HG03442 (cell line): ENCODE data around the gene ABCF2.

Source experiments
- ATAC-seq: cut with Tn5 transposase; IDR thresholded peaks from one replicate; pipeline ENCODE4 v1.9.1; 2021; ENCODE audit warnings: mild to moderate bottlenecking, moderate library complexity; ENCODE audit not compliant: unreplicated experiment

Gene ABCF2

GRCh38 chr7:151226560-151226874 lies 488 bp downstream of the ABCF2 start:
- no peak for ATAC-seq

- ATAC-seq = no peak
Measured at GRCh38 chr7:151225948-151226510, 976 bp downstream of the ABCF2 start.

- ATAC-seq = no peak
Measured at GRCh38 chr7:151223728-151224127, 3.3 kb downstream of the ABCF2 start.

DNA sequence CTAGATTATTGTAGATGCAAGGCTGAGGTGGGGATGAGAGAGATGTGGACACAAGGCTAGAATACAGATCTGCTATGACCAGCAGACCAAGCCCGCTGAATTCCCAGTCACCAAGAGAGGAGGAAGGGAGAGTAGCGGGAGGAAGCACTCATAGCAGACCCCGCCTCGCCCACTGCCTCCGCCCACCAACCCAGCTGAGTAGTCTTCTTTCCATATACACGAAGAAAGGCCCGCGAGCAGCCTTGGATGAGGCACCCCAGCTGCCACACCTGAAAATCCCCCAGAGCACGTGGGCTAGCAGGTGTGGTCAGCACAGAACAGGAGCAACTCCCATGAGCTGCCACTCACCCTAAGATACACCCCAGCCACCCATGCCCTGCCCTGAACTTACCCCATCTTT lies 8.8 kb downstream of the ABCF2 start:
- no peak for ATAC-seq

DNA sequence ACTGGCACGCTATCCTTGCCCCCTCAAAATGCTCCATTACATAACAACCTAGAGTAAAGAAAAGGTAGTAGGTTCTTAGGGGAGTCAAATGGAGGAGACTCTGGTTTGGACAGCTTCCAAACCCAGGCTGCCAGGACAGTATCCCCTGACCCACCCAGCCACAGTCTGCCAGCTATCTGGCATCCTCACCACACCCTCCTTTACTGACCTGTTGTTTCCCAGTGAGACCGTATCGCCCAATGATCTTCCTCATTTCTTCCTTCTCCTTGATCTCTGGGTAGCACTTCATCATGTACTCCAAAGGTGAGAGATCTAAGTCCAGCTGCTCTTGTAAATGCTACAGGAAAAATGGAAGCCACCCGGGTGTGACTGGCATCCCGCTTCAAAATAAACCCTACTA lies 11.6 kb downstream of the ABCF2 start:
- ATAC-seq = no peak

DNA sequence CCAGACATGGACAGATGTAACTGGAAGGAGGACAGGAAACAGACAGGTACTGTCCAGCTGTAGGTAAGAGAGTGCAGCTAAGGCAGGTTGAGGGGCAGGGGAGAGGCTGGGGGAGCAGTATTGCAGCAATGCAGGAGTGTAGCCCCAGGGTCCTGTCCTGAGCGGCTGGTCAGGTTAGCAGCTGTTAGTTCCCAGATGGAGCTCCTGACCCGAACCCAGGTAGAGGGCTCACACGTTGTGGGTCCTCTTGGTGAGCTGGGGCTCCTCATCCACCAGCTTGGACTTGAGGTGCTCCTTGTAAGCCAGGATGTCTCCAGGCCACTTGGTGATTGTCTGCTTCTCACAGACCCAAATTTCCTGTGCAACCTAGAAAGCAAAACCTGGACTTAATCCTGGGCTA lies 13.2 kb downstream of the ABCF2 start:
- no peak for ATAC-seq

GRCh38 chr7:151212626-151213025 lies 14.4 kb downstream of the ABCF2 start:
- no peak for ATAC-seq

GRCh38 chr7:151211155-151211772 lies 15.7 kb downstream of the ABCF2 start:
- no peak for ATAC-seq

DNA sequence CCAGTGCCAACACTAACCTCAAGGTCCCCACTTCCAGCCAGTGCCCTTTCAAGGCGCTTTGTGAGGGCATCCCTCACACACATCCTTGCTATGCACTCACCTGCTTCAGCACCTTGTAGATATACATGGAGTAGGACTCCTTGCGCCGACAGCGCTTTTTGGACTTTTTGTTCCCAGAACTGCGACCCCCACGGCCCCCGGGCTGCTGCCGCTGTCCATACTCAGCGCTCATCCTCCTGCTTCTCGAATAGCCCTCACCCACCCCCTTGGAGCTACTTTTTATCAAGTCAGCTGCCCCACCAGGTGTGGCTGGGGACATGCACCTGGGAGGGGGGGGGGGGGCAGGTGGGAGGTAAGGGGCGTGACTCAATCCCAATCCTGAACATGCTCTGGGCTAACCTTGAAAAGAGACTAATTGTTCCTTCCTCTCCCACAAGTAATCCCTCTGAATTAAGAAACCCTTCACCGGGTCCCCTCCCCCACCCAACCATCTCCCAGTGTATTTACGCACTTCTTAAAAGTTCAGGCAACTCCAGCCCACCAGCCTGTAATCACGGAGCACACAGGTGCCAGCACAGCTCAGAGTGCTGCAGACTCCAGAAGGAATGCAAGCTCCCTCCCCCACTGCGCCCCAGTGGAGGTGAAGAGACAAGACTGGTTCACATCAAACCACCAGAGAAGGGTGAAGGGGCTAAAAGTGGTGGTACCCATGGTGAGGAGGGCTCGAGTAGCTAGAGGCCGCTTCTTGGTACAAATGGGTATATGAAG lies 16.7 kb downstream of the ABCF2 start, which contains the start of gene H2BK1:
H2BK1 (minus strand) TSS at position 402 of the 768 bp plus-strand sequence; CDS start at position 232, 170 bp downstream.
- ATAC-seq = no peak

- ATAC-seq = no peak
Measured at GRCh38 chr7:151209588-151209987, 17.4 kb downstream of the ABCF2 start.

GRCh38 chr7:151208253-151208862 lies 18.6 kb downstream of the ABCF2 start:
- ATAC-seq = no peak

DNA sequence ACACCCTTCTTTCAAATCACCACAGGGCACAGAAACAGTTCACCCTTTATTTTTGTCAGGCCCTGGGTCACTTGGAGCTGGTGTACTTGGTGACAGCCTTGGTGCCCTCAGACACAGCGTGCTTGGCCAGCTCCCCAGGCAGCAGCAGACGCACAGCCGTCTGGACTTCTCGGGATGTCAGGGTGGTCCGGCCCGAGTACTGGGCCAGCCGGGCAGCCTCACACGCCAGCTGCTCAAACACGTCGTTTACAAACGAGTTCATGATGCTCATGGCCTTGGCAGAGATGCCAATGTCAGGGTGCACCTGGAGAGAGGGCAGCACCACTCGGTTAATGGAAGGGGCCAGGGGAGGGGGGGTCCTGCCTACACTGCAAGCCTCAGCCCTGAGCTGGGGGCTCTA lies 19.2 kb downstream of the ABCF2 start:
- ATAC-seq = no peak

DNA sequence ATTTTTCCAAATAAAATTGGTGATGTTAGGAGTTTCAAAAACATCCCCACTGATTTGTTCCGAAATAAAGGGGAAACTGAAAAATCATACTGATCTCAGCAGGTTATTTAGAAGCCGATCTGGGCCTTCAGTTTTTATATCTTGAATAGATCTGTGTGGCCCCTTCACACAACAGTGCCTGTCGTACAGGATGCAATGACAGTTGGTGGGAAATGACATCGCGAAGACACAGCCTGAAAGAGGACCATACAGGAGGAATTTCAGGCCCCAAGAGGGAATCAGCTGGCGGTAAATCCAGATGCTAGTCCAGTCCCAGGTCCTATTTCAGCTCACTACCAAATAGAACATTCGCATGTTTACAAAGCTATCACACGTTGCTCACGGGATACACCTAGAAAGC lies 19.7 kb downstream of the ABCF2 start:
- ATAC-seq = no peak

- no peak for ATAC-seq
Measured at GRCh38 chr7:151206914-151207313, 20.1 kb downstream of the ABCF2 start.

DNA sequence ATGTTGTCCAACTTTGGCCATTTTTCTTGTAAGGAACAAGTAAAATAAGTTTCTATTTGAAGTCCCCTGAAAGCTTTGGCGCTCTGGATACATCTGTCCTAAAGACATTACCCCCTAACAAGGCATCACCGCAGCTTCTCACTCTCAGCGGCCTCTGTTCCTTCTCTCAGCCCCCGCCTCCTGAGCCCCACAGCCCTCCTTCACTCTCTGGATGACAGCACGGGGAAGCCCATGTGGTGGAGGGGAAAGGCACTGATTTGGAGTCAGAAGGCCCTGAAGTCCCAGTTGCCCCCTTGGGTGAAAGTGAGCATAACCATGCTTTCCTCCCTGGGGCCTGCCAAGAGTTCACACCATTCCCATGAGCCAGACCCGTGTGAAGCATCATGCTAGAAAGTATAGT lies 21.3 kb downstream of the ABCF2 start:
- no peak for ATAC-seq

GRCh38 chr7:151204383-151205032 lies 22.5 kb downstream of the ABCF2 start:
- no peak for ATAC-seq

DNA sequence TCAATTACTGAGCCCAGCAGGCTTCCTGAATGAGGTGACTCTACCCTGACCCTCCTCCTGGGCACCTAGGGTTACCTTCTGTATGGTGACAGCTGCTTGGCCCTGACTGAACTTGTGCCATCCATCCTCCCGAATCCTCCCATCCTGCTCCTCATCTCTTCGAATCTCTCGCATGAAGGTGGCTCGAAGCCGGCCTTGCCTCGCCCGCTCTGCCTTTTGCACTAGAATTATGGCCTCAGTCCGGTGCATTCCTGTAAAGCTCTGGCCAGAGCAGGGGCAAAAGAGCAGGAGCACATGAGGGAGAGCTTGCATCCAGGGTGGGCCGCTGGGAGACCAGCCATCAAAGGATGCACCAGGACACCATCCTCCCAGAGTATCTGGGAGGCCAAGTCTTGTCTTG lies 24.2 kb downstream of the ABCF2 start:
- ATAC-seq = no peak

DNA sequence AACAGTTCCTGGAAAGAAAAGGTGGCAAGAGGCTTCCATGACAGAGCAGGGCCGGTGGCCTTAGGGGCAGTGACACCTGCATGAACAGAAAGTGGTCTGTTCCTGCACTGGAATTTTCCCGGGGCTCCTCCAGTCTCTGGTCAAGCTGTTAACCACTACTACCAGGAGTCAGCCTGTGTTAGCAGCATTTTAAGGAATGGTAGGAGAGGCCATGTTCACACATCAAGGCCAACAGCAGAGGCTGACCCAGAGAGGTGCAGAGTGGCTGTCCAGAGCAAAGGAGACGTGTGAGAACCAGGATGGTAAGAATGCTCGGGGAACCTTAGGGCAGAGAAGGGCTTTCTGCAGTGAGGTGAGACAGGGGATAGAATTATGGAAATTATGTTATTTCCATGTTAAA lies 25.3 kb downstream of the ABCF2 start:
- ATAC-seq = no peak

DNA sequence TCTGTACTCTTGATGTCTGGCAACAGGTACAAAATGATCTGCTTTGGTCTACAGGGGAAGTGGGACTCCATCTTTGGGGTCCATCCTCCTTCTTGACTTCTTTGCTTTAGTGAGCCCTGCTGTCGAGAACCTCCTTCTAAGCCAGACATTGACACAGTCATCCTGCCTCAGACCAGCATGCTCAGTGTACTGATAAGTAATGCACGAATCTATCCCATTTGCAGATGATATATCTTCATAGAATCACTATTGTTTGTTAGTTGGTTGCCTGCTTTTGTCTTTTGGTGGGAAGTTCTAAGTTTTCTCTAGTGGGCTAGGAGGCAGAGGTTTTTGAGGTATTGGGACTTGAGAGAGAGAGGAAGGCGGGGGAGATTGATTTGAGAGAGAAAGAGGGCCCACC lies 25.7 kb downstream of the ABCF2 start:
- no peak for ATAC-seq

DNA sequence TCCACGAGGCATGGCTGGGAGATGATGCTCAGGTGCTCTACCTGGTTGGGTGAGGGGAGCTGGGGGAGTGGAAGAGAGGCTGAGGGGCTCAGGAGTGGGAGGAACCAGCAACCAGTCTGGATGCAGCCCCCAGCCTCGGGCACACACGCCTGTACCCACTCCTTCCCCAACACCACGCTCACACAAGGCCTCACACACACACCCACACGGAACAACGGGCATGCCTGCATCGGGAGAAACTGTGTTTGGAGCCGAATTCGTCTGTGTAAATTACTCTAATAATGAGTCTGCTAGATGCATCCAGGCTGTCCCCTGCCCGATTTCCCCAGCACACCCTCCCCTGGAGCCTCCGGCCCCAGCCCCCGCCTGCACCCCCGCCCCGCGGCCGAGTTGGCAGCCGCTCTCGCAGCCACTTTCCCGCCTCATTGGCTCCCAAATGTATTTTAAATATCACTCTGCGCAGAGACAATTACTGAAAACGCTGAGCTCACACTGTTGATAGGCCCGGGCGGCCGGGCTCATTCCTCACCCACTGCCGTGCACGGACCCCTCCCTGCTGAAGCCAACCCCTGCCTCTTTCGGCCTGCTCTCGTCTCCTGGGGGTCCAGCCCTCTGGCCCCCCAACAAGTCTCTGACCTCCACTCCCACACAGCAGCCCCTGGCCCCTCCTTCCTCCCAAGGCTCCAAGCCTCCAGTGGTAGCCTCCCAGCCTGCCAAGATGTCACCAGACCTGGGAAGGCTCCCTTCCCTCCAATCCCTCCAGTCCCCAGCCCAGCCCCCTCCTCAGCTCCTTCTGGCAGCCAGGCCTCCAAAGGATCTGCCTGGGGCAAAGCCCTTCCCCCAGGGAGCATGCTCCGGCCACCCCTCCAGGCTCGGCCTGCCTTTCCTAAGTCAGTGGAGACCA lies 27.8 kb downstream of the ABCF2 start:
- ATAC-seq = no peak
